Fibroblast of lung (primary cell): Measurements from ENCODE around the gene CTBP2.

Experiments
- EZH2 ChIP-seq: IDR thresholded peaks from 2 replicates; pipeline ENCODE4 v1.5.1; 2012; ENCODE audit warnings: low read length, control low read depth, mild to moderate bottlenecking; ENCODE audit errors: missing control alignments
- TF ChIP-seq, protein P1 (sequence below), 2 donors: IDR thresholded peaks in 1 of 2; conservative IDR thresholded peaks in 1 of 2; 1 replicate in 1 of 2; 2 replicates in 1 of 2; pipeline ENCODE4 v1.5.1; 2011 to 2012; ENCODE audit warnings: low read length in 2 of 2, control low read depth in 1 of 2, inconsistent platforms in 1 of 2, low read depth in 1 of 2, mild to moderate bottlenecking in 1 of 2

- TF ChIP-seq, protein P1, sequence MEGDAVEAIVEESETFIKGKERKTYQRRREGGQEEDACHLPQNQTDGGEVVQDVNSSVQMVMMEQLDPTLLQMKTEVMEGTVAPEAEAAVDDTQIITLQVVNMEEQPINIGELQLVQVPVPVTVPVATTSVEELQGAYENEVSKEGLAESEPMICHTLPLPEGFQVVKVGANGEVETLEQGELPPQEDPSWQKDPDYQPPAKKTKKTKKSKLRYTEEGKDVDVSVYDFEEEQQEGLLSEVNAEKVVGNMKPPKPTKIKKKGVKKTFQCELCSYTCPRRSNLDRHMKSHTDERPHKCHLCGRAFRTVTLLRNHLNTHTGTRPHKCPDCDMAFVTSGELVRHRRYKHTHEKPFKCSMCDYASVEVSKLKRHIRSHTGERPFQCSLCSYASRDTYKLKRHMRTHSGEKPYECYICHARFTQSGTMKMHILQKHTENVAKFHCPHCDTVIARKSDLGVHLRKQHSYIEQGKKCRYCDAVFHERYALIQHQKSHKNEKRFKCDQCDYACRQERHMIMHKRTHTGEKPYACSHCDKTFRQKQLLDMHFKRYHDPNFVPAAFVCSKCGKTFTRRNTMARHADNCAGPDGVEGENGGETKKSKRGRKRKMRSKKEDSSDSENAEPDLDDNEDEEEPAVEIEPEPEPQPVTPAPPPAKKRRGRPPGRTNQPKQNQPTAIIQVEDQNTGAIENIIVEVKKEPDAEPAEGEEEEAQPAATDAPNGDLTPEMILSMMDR (conservative IDR thresholded peaks at IDR 0.05 in 1 of 2, IDR thresholded peaks at IDR 0.05 in 1 of 2; ENCODE audit: low read depth in 1 of 2, low read length in 2 of 2): no peak
- TF ChIP-seq EZH2: no peak
Measured at GRCh38 chr10:125082881-125083575, 77.3 kb downstream of the CTBP2 start.
